Spinal cord (tissue), 10 donors: Measurements from ENCODE around the gene FAHD2B. TPM values are rescaled to one million over a fixed set of nuclear protein-coding genes. Genes with fewer than 3 reads are reported as not detected.
"Not testable (repeated sequence)": the region's sequence is repeated elsewhere in the genome, so short reads cannot be mapped to it uniquely, and the experiment has no call there.

Experiments
- DNase-seq, 6 donors: peaks; one replicate each; pipeline versions ENCODE4 v3.0.0 to v3.0.0-alpha.2; 2013 to 2015; ENCODE audit warnings: low spot score in 6 of 6, low read depth in 4 of 6
- H3K27ac ChIP-seq: one replicate; pipeline ENCODE4 v1.5.1; 2013; ENCODE audit warnings: low read depth, low read length, control low read depth
- H3K27me3 ChIP-seq: one replicate; pipeline ENCODE4 v1.6.1; 2013; ENCODE audit warnings: low read length; ENCODE audit not compliant: control insufficient read depth, insufficient read depth
- H3K36me3 ChIP-seq: one replicate; pipeline ENCODE4 v1.6.1; 2013; ENCODE audit warnings: low read length; ENCODE audit not compliant: control insufficient read depth, insufficient read depth
- H3K4me1 ChIP-seq: one replicate; pipeline ENCODE4 v1.6.1; 2013; ENCODE audit warnings: low read length; ENCODE audit not compliant: control insufficient read depth, insufficient read depth
- H3K4me3 ChIP-seq: one replicate; pipeline ENCODE4 v1.5.1; 2013; ENCODE audit warnings: low read depth, low read length, control low read depth
- H3K9me3 ChIP-seq: one replicate; pipeline ENCODE4 v1.6.1; 2013; ENCODE audit warnings: low read length; ENCODE audit not compliant: control insufficient read depth, insufficient read depth
- WGBS: methylation state at CpG from one replicate; pipeline ENCODE4 v1.1.5; 2013; ENCODE audit warnings: missing lambda C conversion rate; ENCODE audit not compliant: insufficient coverage; 5-methylcytosine and 5-hydroxymethylcytosine counted together
- long read RNA-seq, 4 donors: transcript quantifications; one replicate each; lab custom pipeline, GENCODE V29; 2026
- polyA plus RNA-seq, 2 donors: library from polyadenylated mRNA; unstranded; fragments of 120-200 nt; gene quantifications; one replicate each; pipeline ENCODE4 v1.2.1, GENCODE V29; 2013; ENCODE audit not compliant: insufficient read length in 2 of 2
- total RNA-seq, 2 donors: library from RNA; depleted of rRNA in 1 of 2; stranded (reverse); fragments of 120-200 nt in 1 of 2; fragments of >200 nt in 1 of 2; gene quantifications; one replicate each; pipeline versions ENCODE4 v1.2.3 to v1.2.4, GENCODE V29; 2013 to 2014
- donor health status: healthy.

Gene FAHD2B, protein sequence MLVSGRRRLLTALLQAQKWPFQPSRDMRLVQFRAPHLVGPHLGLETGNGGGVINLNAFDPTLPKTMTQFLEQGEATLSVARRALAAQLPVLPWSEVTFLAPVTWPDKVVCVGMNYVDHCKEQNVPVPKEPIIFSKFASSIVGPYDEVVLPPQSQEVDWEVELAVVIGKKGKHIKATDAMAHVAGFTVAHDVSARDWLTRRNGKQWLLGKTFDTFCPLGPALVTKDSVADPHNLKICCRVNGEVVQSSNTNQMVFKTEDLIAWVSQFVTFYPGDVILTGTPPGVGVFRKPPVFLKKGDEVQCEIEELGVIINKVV
- total RNA-seq (10 to 100 TPM; 12.4 to 21.6 TPM), polyA plus RNA-seq (10 to 100 TPM; 17.4 to 34.1 TPM)
- long read RNA-seq, donor 1, partial matches to known transcripts, result 35 of 45 reads
- long read RNA-seq, donor 1, other reads (novel, unspliced or antisense), result 7 of 45 reads
- long read RNA-seq, donor 2, partial matches to known transcripts, result 0 of 2 reads
- long read RNA-seq, donor 2, other reads (novel, unspliced or antisense), result 0 of 2 reads
- long read RNA-seq, donor 3, partial matches to known transcripts, result 0 of 4 reads
- long read RNA-seq, donor 3, other reads (novel, unspliced or antisense), result 0 of 4 reads
- long read RNA-seq, donor 4, partial matches to known transcripts, result 0 of 3 reads
- long read RNA-seq, donor 4, other reads (novel, unspliced or antisense), result 0 of 3 reads

DNA sequence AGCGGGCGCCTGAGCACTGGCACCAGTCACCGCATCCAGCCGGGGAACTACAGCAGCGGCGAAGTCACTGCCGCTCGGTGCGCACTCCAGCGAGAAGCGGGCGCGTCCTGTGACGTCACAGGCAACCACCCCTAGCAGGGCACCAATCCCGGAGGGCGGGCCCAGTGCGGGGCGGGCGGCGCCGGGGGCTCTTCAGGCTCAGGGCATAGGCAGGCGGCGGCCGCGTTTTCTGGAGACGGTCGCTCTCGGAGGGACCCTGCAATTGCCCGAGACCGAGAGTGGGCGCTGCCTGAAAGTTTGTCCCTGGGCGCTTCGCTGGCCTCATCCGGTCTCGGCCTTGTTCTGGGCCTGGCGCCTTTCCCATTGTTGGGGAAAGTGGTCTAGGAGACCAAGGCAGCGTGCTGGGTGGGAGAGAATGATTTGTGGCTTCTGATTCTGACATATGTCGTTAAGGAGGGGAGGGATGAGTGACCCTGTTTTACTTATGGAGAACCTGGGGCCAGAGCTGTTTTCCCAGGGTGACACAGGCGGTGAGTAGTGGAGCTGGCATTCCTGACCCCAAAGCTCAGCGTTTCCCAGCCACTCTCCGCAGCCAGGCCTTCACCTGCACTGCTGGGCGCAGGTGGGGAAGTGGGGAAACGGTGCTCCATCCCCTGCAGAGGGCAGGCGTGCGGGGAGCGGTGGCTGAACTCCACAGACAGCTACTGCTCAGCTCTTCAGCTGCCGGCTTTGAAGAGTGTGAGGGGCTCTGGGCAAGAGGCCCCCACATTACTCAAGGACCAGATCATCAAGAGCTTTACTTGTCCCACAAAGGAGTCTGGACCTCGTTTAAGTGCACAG is at the start of gene FAHD2B:
FAHD2B (minus strand) TSS at position 111 of the 840 bp plus-strand sequence. CDS start 3,176 bp downstream, outside the sequence.
- peak in 4 of 6 donors; percentile 33 to 91 (median 68) for DNase-seq
- H3K4me3 ChIP-seq, result peak within 1 kb of the TSS; percentile 26
- H3K9me3 ChIP-seq, H3K36me3 ChIP-seq, H3K27me3 ChIP-seq, H3K27ac ChIP-seq: not testable (repeated sequence)
- peaks cover 11% of the 10 kb centered on the region for H3K4me1 ChIP-seq
- WGBS, result 5% methylated on average over 17 of the region's 48 CpGs

DNA sequence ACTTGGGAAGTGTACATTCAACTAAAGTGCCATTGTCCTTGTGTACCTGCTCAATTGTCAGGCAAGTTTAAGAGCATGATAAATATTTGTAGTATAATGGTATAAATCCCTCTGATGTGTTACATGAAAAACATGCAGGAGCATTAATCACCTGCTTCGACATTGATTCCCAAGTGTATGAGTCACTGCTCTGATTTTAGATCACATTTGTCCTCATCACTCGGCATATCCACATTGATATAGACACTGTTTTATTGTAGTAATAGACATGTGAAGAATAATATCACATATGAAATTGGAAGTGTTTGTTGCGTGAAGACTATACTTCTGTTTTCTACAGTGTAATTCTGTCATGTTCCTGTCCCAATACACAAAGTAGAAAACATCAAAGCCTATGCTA is 49.3 kb upstream of the FAHD2B start:
- H3K4me3 ChIP-seq, H3K9me3 ChIP-seq, H3K36me3 ChIP-seq, H3K27ac ChIP-seq, DNase-seq, H3K4me1 ChIP-seq, H3K27me3 ChIP-seq: not testable (repeated sequence)
- WGBS, result no CpG with 5 or more reads among the region's 3 CpGs

DNA sequence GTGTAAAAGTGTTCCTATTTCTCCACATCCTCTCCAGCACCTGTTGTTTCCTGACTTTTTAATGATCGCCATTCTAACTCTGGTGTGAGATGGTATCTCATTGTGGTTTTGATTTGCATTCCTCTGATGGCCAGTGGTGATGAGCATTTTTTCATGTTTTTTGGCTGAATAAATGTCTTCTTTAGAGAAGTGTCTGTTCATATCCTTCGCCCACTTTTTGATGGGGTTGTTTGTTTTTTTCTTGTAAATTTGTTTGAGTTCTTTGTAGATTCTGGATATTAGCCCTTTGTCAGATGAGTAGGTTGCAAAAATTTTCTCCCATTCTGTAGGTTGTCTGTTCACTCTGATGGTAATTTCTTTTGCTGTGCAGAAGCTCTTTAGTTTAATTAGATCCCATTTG is 34.4 kb upstream of the FAHD2B start:
- H3K36me3 ChIP-seq, DNase-seq, H3K4me1 ChIP-seq, H3K27me3 ChIP-seq, H3K27ac ChIP-seq, H3K9me3 ChIP-seq, H3K4me3 ChIP-seq: not testable (repeated sequence)
- WGBS, result 100% methylated on average over 1 of the region's 2 CpGs

DNA sequence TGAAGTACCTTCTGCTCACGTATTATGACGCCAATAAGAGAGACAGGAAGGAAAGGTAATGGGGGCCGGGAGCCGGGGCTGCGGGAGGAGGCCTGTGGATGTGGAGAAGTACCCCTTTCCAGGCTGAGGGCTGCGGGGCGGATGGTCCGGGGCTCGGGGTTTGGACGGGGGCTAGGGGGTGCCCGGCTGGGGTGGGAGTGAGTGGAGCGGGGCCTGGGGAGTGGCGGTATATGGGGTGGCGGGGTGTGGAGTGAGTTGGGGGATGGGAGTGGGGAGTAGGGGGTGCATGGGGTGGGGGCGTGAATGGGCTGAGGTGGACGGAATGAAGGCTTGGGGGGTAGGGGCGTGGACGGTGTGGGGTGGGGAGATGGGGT is 19.2 kb upstream of the FAHD2B start:
- Histone ChIP-seq H3K27ac (peak overlapping the region; percentile 40), H3K4me3 (peak overlapping the region; percentile 59)
- not testable (repeated sequence) for H3K27me3 ChIP-seq, H3K9me3 ChIP-seq, DNase-seq, H3K36me3 ChIP-seq, H3K4me1 ChIP-seq
- WGBS, result no CpG with 5 or more reads among the region's 18 CpGs

DNA sequence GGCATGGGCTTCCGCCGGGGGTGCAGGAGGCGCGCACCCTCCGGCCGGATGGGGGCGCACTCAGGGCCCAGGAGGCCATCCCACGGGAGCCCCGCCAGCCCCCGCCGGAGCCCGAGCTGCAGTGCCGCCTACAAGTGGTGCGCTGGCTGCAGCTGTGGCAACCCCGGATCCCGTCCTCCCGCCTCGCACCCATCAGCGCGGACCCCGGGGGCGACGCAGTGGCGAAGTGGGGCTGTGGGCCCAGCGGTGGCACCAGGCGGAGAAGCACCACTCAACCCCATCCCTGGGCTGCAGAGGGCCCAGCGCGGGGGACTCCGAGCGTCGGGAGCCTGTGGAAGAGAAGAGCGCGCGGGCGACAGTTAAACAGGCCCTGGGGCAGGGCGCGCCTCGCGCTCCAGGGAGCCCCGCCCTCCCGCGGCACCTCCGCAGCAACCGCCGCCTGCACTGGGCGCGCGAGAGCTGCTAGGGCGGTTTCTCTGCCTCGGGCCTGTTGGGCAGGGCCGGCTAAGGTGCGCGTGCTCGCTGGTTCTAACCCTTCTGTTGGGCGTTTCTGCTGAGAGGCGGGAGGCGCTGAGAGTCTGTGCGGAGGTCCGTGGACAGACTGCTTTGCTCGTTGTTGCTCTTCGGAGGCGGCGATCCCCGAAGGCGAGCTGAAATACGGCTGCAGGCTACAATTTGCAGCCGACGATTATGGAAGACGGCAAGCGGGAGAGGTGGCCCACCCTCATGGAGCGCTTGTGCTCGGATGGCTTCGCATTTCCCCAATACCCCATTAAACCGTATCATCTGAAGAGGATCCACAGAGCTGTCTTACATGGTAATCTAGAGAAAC is 18.6 kb upstream of the FAHD2B start, which contains the start of gene ANKRD36:
ANKRD36 (plus strand) TSS at position 104 of the 832 bp plus-strand sequence; CDS start at position 691, 587 bp downstream.
- peak within 1 kb of the TSS; percentile 59 for H3K4me3 ChIP-seq
- under 1% methylated on average over 44 of the region's 74 CpGs for WGBS
- H3K36me3 ChIP-seq, H3K9me3 ChIP-seq, H3K27me3 ChIP-seq, H3K4me1 ChIP-seq: not testable (repeated sequence)
- peak; percentile 38 to 94 (median 66) for DNase-seq
- H3K27ac ChIP-seq, result peak within 1 kb of the TSS; percentile 91

DNA sequence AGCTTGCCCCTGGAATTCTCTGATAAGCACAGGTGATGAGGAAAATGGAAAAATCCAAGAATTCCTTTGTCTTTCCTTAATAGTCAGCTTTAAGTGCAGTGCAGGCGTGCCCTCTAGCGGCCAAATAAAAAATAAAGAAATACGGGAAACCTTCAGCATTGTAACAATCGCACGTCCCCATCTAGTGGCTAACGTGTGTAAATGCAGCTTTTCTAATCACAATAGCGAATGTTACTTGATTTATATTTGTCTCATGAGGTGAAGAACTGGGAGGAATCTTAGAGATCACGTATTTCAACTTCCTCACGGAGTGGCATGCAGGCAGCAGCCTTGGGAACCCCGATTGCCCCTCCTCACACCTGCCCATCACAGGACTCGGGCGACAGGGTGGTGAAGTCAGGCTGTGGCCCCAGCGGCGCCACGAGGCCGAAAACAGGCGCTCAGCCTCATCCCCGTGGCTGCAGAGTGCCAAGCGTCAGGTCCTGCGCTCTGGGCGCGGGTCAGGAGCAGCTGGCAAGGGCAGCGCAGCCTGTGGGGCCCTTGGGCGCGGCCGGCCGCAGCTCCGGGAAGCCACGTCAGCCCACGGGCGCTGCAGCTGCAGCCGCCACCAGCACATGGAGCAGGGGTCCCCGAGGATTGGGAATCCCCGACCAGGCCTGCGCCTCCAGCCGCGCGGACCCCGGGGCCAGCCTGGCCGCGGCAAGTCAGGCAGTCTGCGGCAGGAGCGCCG is 17.8 kb upstream of the FAHD2B start:
- Histone ChIP-seq H3K4me3 (peak overlapping the region; percentile 51), H3K27ac (peak overlapping the region; percentile 91)
- H3K36me3 ChIP-seq, H3K9me3 ChIP-seq, H3K4me1 ChIP-seq, H3K27me3 ChIP-seq: not testable (repeated sequence)
- WGBS, result 0% methylated on average over 23 of the region's 44 CpGs
- DNase-seq, result peak in 5 of 6 donors; percentile 12 to 96 (median 53)

DNA sequence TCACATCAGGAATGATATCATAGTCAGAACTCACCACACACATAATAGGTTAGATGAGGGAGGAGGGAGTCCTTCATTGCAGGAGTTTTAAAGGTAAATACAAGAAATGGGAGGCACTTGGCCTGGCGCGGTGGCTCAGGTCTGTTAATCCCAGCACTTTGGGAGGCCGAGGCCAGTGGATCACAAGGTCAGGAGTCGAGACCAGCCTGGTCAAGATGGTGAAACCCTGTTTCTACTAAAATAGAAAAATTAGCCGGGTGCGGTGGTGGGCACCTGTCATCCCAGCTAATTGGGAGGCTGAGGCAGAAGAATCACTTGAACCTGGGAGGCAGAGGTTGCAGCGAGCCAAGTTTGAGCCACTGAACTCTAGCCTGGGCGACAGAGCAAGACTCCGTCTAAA is 16.6 kb upstream of the FAHD2B start:
- not testable (repeated sequence) for H3K4me1 ChIP-seq, DNase-seq, H3K4me3 ChIP-seq, H3K9me3 ChIP-seq, H3K27me3 ChIP-seq, H3K36me3 ChIP-seq, H3K27ac ChIP-seq
- WGBS, result 94% methylated on average over 5 of the region's 9 CpGs

DNA sequence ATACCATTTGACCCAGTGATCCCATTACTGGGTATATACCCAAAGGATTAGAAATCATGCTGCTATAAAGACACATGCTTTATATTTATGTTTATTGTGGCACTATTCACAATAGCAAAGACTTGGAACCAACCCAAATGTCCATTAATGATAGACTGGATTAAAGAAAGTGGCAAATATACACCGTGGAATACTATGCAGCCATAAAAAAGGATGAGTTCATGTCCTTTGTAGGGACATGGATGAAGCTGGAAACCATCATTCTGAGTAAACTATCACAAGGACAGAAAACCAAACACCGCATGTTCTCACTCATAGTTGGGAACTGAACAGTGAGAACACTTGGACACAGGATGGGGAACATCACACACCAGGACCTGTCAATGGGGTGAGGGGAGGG is 12.2 kb upstream of the FAHD2B start:
- H3K9me3 ChIP-seq, DNase-seq, H3K36me3 ChIP-seq, H3K27ac ChIP-seq, H3K4me3 ChIP-seq, H3K27me3 ChIP-seq, H3K4me1 ChIP-seq: not testable (repeated sequence)
- no CpG with 5 or more reads among the region's 2 CpGs for WGBS
